Measurements from ENCODE around the gene SCRN1. TPM values are rescaled to one million over a fixed set of nuclear protein-coding genes. Genes with fewer than 3 reads are reported as not detected.

The SCRN1 gene
- total RNA-seq, 1 experiment from 2014 or later: 116 TPM

DNA sequence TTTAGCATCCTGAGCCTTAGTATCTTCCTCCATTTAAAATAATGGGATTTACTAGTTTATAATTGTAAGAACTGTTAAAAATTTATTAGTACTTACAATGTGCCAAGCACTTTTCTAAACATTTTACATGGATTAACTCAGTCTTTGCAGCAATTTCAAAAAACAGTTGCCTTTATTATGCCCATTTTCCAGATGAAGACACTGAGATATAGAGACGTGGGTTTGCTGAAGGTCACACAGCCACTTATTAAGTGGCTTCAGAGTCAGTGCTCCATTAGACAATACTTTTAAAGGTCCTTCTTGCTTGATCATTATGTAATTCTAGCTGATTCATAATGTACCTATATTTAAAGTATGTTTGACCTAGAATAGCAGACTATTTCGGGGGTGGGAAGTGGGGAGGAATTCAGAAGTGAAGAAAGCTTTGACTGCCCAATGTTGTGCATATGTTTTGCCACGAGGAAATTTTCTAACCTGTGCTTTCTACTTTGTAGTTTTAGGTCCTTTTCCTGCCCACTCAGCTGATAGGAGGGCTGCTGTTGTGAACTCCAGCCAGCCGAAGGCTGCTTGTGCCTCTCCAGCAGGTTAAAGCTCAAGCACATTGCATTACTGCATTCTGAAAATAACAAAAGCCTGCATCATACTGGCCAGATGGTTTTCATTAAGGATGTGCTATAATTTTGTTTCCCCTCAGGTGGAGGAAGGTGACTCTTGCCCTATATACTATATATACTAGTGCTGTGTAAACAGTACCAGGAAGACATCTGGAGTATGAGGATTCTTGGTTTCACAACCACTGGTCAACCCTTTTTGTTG is 42.9 kb upstream of the SCRN1 start:
- CTCF ChIA-PET: interaction anchor here (1.5 kb wide), 1 partner anchor 29 kb away, joined by 3 read pairs; no protein-coding TSS in a partner anchor
- H3K36me3 Mint-ChIP-seq (ENCODE audit: insufficient read depth, unreplicated experiment): no peaks in the 10 kb centered on the region
- BruUV-seq (replicated peaks): no TSS peak
- H3K9me3 Mint-ChIP-seq (ENCODE audit: low read depth, unreplicated experiment): no peaks in the 10 kb centered on the region
- H3K4me1 Mint-ChIP-seq (ENCODE audit: low read depth, unreplicated experiment): no peaks in the 10 kb centered on the region
- intact Hi-C loops (cut with micrococcal nuclease; ENCODE audit: unreplicated experiment): no loop called here
- H3K27ac Mint-ChIP-seq (ENCODE audit: unreplicated experiment): no peak overlapping the region
- no peak overlapping the region for H3K4me3 Mint-ChIP-seq (ENCODE audit: low read depth, unreplicated experiment)
- no peak for DNase-seq
- H3K27me3 Mint-ChIP-seq (ENCODE audit: unreplicated experiment): no peaks in the 10 kb centered on the region
- TF ChIP-seq, protein P1, sequence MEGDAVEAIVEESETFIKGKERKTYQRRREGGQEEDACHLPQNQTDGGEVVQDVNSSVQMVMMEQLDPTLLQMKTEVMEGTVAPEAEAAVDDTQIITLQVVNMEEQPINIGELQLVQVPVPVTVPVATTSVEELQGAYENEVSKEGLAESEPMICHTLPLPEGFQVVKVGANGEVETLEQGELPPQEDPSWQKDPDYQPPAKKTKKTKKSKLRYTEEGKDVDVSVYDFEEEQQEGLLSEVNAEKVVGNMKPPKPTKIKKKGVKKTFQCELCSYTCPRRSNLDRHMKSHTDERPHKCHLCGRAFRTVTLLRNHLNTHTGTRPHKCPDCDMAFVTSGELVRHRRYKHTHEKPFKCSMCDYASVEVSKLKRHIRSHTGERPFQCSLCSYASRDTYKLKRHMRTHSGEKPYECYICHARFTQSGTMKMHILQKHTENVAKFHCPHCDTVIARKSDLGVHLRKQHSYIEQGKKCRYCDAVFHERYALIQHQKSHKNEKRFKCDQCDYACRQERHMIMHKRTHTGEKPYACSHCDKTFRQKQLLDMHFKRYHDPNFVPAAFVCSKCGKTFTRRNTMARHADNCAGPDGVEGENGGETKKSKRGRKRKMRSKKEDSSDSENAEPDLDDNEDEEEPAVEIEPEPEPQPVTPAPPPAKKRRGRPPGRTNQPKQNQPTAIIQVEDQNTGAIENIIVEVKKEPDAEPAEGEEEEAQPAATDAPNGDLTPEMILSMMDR (IDR thresholded peaks at IDR 0.05; ENCODE audit: unreplicated experiment): no peak

DNA sequence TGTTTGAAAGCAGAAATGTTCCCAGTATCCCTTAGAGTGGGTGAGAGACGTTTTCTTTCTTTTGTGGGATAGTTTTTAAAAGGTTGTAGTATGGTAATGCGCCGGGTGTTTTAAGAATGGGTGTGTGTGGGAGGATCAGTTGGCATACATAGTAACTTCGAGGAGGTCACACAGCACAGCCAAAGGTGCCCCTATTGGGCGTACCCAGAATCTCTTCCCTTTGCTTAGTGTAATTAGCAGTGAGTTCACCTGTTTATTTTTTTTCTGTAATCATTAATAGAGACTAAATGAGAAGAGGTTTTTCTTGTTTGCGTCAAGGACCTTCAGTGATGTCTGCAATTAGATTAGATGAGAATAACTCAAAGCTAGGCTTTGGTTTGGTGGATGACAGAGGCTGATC is 40.1 kb upstream of the SCRN1 start:
- peaks cover 9% of the 10 kb centered on the region for H3K4me1 Mint-ChIP-seq (ENCODE audit: low read depth, unreplicated experiment)
- CTCF ChIA-PET: interaction anchor here (1.4 to 2.4 kb wide), 3 partner anchors 8 to 53 kb away, joined by 3 to 11 read pairs (median 3); no protein-coding TSS in a partner anchor
- TSS peak; percentile 32 for BruUV-seq (replicated peaks)

DNA sequence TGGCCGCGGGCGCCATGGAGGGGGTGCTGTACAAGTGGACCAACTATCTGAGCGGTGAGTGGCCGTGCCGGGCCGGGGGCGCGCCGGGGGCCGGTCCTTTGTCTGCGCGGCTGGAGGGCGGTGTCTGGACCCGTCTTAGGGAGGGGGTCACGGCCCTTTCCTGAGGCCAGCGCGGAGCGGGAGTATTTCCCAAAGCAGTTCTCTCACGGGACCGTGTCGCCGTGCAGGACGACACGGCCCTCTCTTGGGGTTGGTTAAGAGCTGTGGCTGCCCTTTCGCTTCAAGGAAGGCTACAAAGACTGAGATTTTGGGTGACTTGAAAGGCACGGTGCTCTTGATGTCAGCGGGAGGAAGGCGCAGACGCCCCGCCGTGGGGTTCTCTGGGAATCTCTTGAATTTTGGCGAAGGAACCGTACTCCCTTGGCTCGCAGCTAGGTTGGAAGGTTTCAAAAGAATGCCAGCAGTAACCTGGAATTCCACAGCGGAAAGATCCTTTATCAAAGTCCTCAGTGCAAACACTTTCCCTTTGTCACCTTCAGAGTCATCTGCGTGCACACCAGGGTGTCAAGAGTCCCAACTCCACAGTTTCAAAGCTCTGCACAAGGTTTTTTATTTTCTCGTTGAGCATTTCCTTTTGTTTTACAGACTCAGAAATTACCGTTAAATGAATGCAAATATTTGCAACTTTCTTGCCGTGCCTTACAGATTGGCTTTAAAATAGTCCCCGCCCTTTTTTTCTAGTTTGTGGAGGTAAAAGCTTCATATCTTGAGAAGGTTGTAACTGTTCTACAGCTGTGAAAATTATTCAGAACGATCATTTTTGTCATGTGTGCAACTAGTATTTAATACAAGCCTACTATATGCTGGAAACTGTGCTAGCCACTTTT is 39.4 kb upstream of the SCRN1 start:
- H3K27ac Mint-ChIP-seq (ENCODE audit: unreplicated experiment): no peak overlapping the region
- no peaks in the 10 kb centered on the region for H3K27me3 Mint-ChIP-seq (ENCODE audit: unreplicated experiment)
- DNase-seq: peak; percentile 41
- intact Hi-C loops (cut with micrococcal nuclease; ENCODE audit: unreplicated experiment): loop anchor here (2.0 to 5.0 kb wide), 2 partner anchors 34 to 82 kb away; no protein-coding TSS in a partner anchor
- CTCF ChIA-PET: interaction anchor here (0.6 to 2.4 kb wide), 5 partner anchors 8 to 1118 kb away, joined by 3 to 11 read pairs (median 3); no protein-coding TSS in a partner anchor
- no peaks in the 10 kb centered on the region for H3K9me3 Mint-ChIP-seq (ENCODE audit: low read depth, unreplicated experiment)
- no peaks in the 10 kb centered on the region for H3K36me3 Mint-ChIP-seq (ENCODE audit: insufficient read depth, unreplicated experiment)
- H3K4me3 Mint-ChIP-seq (ENCODE audit: low read depth, unreplicated experiment): no peak overlapping the region
- TF ChIP-seq, protein P1 (IDR thresholded peaks at IDR 0.05; ENCODE audit: unreplicated experiment): no peak
- H3K4me1 Mint-ChIP-seq (ENCODE audit: low read depth, unreplicated experiment): peaks cover 16% of the 10 kb centered on the region
- BruUV-seq (replicated peaks): no TSS peak

More for the DNA sequence above, 40.1 kb upstream of the SCRN1 start:
- H3K9me3 Mint-ChIP-seq (ENCODE audit: low read depth, unreplicated experiment): no peaks in the 10 kb centered on the region
- H3K36me3 Mint-ChIP-seq (ENCODE audit: insufficient read depth, unreplicated experiment): no peaks in the 10 kb centered on the region
- DNase-seq: peak; percentile 52
- no peak overlapping the region for H3K4me3 Mint-ChIP-seq (ENCODE audit: low read depth, unreplicated experiment)
- intact Hi-C loops (cut with micrococcal nuclease; ENCODE audit: unreplicated experiment): loop anchor here (2.0 to 5.0 kb wide), 2 partner anchors 35 to 82 kb away; no protein-coding TSS in a partner anchor
- no peaks in the 10 kb centered on the region for H3K27me3 Mint-ChIP-seq (ENCODE audit: unreplicated experiment)
- TF ChIP-seq, protein P1 (IDR thresholded peaks at IDR 0.05; ENCODE audit: unreplicated experiment): peak; percentile 30
- H3K27ac Mint-ChIP-seq (ENCODE audit: unreplicated experiment): no peak overlapping the region

DNA sequence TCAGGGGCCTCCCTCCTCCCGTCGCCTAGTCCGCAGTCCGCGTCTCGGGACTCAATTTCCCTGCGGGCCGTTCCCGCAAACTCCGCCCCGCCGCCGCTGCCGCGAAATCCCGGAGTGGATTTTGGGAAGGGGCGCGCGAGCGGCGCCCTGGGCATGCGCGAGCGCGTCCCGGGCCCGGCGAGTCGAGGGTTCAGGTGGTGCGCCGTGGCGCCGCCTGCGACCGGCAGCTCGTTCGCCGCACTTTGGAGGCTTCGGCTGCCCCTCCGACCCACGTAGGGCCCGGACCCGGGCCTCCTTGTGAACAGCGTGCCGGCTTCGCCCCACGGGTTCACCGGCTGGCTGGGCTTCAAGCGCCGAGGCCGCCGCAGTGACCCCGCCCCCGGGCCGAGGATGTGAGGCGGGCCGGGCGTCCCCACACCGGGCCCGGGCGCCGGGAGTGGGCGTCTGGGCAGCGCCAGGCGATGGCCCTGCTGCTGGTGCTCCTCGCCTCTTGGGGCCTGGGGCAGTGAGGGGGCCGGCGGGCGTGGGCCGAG is 38.7 kb upstream of the SCRN1 start, which contains the start of gene PLEKHA8:
PLEKHA8 (plus strand) TSS at position 197 of the 533 bp plus-strand sequence. CDS start 351 bp downstream, outside the sequence.
- CTCF ChIA-PET: interaction anchor here (1.3 to 2.4 kb wide), 2 partner anchors 34 to 422 kb away, joined by 3 to 11 read pairs; no protein-coding TSS in a partner anchor
- no TSS peak for BruUV-seq (replicated peaks)
- Mint-ChIP-seq H3K27ac (ENCODE audit: unreplicated experiment) (peak within 1 kb of the TSS; percentile 67), H3K4me3 (ENCODE audit: low read depth, unreplicated experiment) (no peak within 1 kb of the TSS), H3K4me1 (ENCODE audit: low read depth, unreplicated experiment) (peaks cover 23% of the 10 kb centered on the region), H3K36me3 (ENCODE audit: insufficient read depth, unreplicated experiment) (no peaks in the 10 kb centered on the region), H3K27me3 (ENCODE audit: unreplicated experiment) (no peaks in the 10 kb centered on the region), H3K9me3 (ENCODE audit: low read depth, unreplicated experiment) (no peaks in the 10 kb centered on the region)
- TF ChIP-seq, protein P1 (IDR thresholded peaks at IDR 0.05; ENCODE audit: unreplicated experiment): no peak
- intact Hi-C loops (cut with micrococcal nuclease; ENCODE audit: unreplicated experiment): loop anchor here (2.0 to 5.0 kb wide), 2 partner anchors 33 to 81 kb away; no protein-coding TSS in a partner anchor
- peak; percentile 97 for DNase-seq
